Parathyroid adenoma (tissue), 2 donors: ENCODE measurements around the gene METTL9.

ENCODE experiments used
- H2AFZ ChIP-seq: fragments of 300-600 bp; sonication (generic); one replicate; pipeline ENCODE4 v1.7.0; 2017; ENCODE audit warnings: antibody characterized with exemption, mild to moderate bottlenecking
- H3K27ac ChIP-seq: fragments of 300-600 bp; sonication (generic); one replicate; pipeline ENCODE4 v1.7.0; 2017
- H3K27me3 ChIP-seq: fragments of 300-600 bp; sonication (generic); one replicate; pipeline ENCODE4 v1.7.0; 2017; ENCODE audit warnings: low read length; ENCODE audit not compliant: control insufficient read depth, insufficient read depth
- H3K36me3 ChIP-seq: fragments of 300-600 bp; sonication (generic); one replicate; pipeline ENCODE4 v1.7.0; 2017; ENCODE audit warnings: low read length; ENCODE audit not compliant: control insufficient read depth, insufficient read depth
- H3K4me1 ChIP-seq: fragments of 300-600 bp; sonication (generic); one replicate; pipeline ENCODE4 v1.7.0; 2017; ENCODE audit warnings: control low read depth
- H3K4me2 ChIP-seq: fragments of 300-600 bp; sonication (generic); one replicate; pipeline ENCODE4 v1.7.0; 2017; ENCODE audit warnings: low read length
- H3K4me3 ChIP-seq: fragments of 300-600 bp; sonication (generic); one replicate; pipeline ENCODE4 v1.7.0; 2017; ENCODE audit warnings: low read depth, low read length
- H3K79me2 ChIP-seq: fragments of 300-600 bp; sonication (generic); one replicate; pipeline ENCODE4 v1.7.0; 2017; ENCODE audit warnings: control low read depth
- H3K9ac ChIP-seq: fragments of 300-600 bp; sonication (generic); one replicate; pipeline ENCODE4 v1.7.0; 2017; ENCODE audit warnings: mild to moderate bottlenecking
- H3K9me3 ChIP-seq: fragments of 300-600 bp; sonication (generic); one replicate; pipeline ENCODE4 v1.7.0; 2017; ENCODE audit warnings: low read length; ENCODE audit not compliant: control insufficient read depth
- CTCF ChIP-seq: fragments of 300-600 bp; sonication (generic); IDR thresholded peaks from one replicate; pipeline ENCODE4 v1.7.0; 2017; ENCODE audit warnings: antibody characterized with exemption, mild to moderate bottlenecking
- donor health status: primary hyperparathyroidism.

METTL9 gene

GRCh38 chr16:21641916-21642315 lies 42.5 kb downstream of the METTL9 start:
- no peak overlapping the region for H2AFZ ChIP-seq
- peaks cover 7% of the 10 kb centered on the region for H3K79me2 ChIP-seq
- no peaks in the 10 kb centered on the region for H3K27me3 ChIP-seq
- H3K4me3 ChIP-seq = no peak overlapping the region
- no peak overlapping the region for H3K9ac ChIP-seq
- H3K4me1 ChIP-seq = no peaks in the 10 kb centered on the region
- H3K9me3 ChIP-seq = no peaks in the 10 kb centered on the region
- H3K36me3 ChIP-seq = no peaks in the 10 kb centered on the region
- H3K4me2 ChIP-seq = no peak overlapping the region
- no peak overlapping the region for H3K27ac ChIP-seq
- TF ChIP-seq CTCF = no peak

DNA sequence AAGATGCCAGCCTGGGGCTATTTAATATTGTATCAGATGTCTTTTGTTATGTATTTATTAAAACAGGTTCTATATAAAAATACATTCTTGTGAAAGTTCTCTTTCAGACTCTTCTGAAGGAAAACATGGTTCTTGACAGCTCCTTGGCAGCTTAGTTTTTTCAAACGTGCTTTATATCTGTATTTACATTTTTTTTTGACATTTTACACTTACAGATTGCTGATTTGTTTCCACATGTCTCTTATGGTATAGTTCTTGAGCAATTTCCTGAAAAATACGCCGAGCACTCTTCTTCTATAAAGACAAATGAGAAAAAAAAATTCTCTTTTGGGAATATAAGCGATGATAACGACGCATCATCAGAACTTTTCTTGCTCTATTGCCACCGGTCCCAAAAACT lies 43.5 kb downstream of the METTL9 start:
- no peak overlapping the region for H3K4me2 ChIP-seq

DNA sequence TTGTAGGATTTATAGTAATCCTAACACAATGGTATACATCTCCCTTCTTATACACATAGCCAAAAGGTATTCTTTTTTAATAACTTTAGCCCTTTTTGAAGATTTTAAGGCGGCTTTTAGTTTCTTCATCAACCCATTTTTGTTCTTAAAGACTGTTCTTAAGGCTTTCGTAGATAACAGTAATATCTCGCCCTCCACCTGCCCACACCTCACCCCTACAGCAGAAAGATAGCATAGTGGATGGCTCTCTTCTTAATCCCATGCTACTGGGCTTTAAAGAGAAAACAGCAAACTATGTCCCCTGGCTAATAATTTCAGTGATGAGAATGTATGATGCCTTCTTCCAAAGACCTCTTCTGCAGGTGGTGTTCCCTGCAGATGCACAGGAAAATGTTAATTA lies 44.4 kb downstream of the METTL9 start:
- no peak overlapping the region for H3K9ac ChIP-seq
- TF ChIP-seq CTCF = no peak
- no peak overlapping the region for H2AFZ ChIP-seq
- no peak overlapping the region for H3K4me3 ChIP-seq
- no peaks in the 10 kb centered on the region for H3K36me3 ChIP-seq
- no peak overlapping the region for H3K4me2 ChIP-seq
- H3K4me1 ChIP-seq = no peaks in the 10 kb centered on the region
- H3K27me3 ChIP-seq = no peaks in the 10 kb centered on the region
- H3K27ac ChIP-seq = no peak overlapping the region
- H3K9me3 ChIP-seq = no peaks in the 10 kb centered on the region
- peaks cover 11% of the 10 kb centered on the region for H3K79me2 ChIP-seq

More for the DNA sequence above, 43.5 kb downstream of the METTL9 start:
- H3K27ac ChIP-seq = no peak overlapping the region
- no peak overlapping the region for H3K9ac ChIP-seq
- H3K79me2 ChIP-seq = peaks cover 11% of the 10 kb centered on the region
- no peaks in the 10 kb centered on the region for H3K36me3 ChIP-seq
- no peak overlapping the region for H2AFZ ChIP-seq
- H3K4me3 ChIP-seq = no peak overlapping the region
- H3K9me3 ChIP-seq = no peaks in the 10 kb centered on the region
- H3K27me3 ChIP-seq = no peaks in the 10 kb centered on the region
- TF ChIP-seq CTCF = no peak
- no peaks in the 10 kb centered on the region for H3K4me1 ChIP-seq

DNA sequence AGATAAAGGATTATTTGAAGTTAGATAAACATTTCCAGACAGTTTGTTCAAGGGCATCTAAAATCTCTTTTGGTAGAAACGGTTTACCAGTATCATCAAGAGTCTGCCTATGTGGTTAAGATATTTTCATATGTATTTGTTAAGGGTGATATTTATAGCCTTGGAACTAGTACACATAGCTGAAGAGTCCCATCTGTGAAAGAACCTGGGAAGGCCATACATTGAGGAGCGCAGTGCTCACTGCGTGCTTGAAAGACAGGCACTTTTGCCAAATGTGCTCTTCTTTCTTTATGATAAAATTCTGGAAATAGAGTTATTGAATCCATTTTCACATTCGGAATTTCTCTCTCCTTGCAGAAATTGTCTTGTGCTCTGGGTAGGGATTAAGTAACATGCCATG lies 45.3 kb downstream of the METTL9 start:
- Histone ChIP-seq H2AFZ (no peak overlapping the region), H3K9ac (no peak overlapping the region), H3K36me3 (no peaks in the 10 kb centered on the region), H3K4me2 (no peak overlapping the region), H3K27ac (no peak overlapping the region), H3K27me3 (no peaks in the 10 kb centered on the region), H3K4me1 (no peaks in the 10 kb centered on the region), H3K9me3 (no peaks in the 10 kb centered on the region), H3K4me3 (no peak overlapping the region), H3K79me2 (peaks cover 11% of the 10 kb centered on the region)
- TF ChIP-seq CTCF = no peak

DNA sequence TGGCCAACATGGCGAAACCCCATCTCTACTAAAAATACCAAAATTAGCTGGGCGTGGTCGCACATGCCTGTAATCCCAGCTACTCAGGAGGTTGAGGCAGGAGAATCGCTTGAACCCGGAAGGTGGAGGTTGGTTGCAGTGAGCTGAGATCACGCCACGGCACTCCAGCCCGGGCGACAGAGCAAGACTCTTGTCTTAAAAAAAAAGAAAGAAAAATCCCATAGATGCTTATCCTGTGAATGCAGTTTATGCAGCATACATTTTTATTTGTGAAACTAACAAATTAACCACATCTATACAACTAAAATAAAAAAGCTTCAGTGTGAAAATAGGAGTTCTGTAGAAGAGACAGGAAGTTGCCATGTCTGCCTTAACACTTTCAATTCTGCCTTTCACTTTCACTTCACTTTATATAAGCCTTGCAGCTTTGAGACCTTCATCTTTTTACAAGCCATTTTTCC lies 45.9 kb downstream of the METTL9 start:
- H3K9me3 ChIP-seq = no peaks in the 10 kb centered on the region
- H3K36me3 ChIP-seq = no peaks in the 10 kb centered on the region
- no peak overlapping the region for H3K4me3 ChIP-seq
- H3K4me2 ChIP-seq = no peak overlapping the region
- H3K27ac ChIP-seq = no peak overlapping the region
- H2AFZ ChIP-seq = no peak overlapping the region
- peaks cover 14% of the 10 kb centered on the region for H3K79me2 ChIP-seq
- TF ChIP-seq CTCF = no peak
- H3K9ac ChIP-seq = no peak overlapping the region
- H3K27me3 ChIP-seq = no peaks in the 10 kb centered on the region
- no peaks in the 10 kb centered on the region for H3K4me1 ChIP-seq
